Kidney (tissue), 14 donors: ENCODE data around the gene GNA12. TPM values are rescaled to one million over a fixed set of nuclear protein-coding genes. Genes with fewer than 3 reads are reported as not detected.

Experiments
- DNase-seq, 5 donors: peaks; one replicate each; pipeline ENCODE4 v3.0.0-alpha.2; 2013 to 2020
- FAIRE-seq: peaks from 2 replicates; lab custom pipeline; 2012; peaks lifted over from hg19 to GRCh38; lab: Jason Lieb, UNC
- H3K27ac ChIP-seq, 2 donors: one replicate each; pipeline ENCODE4 v1.7.0; 2013; ENCODE audit warnings: low read depth in 2 of 2, low read length in 2 of 2, inconsistent platforms in 1 of 2
- H3K27me3 ChIP-seq: one replicate; pipeline ENCODE4 v1.7.1; 2013; ENCODE audit warnings: low read length, inconsistent platforms; ENCODE audit not compliant: control insufficient read depth, insufficient read depth
- H3K36me3 ChIP-seq, 3 donors: one replicate each; pipeline versions ENCODE4 v1.7.0 to v1.7.1; 2013; ENCODE audit warnings: low read length in 3 of 3, control low read depth in 1 of 3, inconsistent platforms in 1 of 3; ENCODE audit not compliant: insufficient read depth in 3 of 3, control insufficient read depth in 2 of 3
- H3K4me1 ChIP-seq, 3 donors: one replicate each; pipeline versions ENCODE4 v1.7.0 to v1.7.1; 2013; ENCODE audit warnings: low read length in 3 of 3, inconsistent platforms in 1 of 3, low read depth in 1 of 3; ENCODE audit not compliant: control insufficient read depth in 2 of 3, insufficient read depth in 2 of 3
- H3K4me3 ChIP-seq, 3 donors: one replicate each; pipeline versions ENCODE4 v1.7.0 to v1.8.1; 2013; ENCODE audit warnings: low read length in 3 of 3, control low read depth in 1 of 3, inconsistent platforms in 1 of 3
- H3K9ac ChIP-seq, 3 donors: one replicate each; pipeline versions ENCODE4 v1.7.0 to v1.7.1; 2013; ENCODE audit warnings: low read length in 3 of 3, control low read depth in 1 of 3, inconsistent platforms in 1 of 3
- H3K9me3 ChIP-seq, 3 donors: one replicate each; pipeline versions ENCODE4 v1.7.0 to v1.7.1; 2013; ENCODE audit warnings: low read length in 3 of 3, control low read depth in 1 of 3, inconsistent platforms in 1 of 3; ENCODE audit not compliant: control insufficient read depth in 2 of 3, insufficient read depth in 1 of 3
- CTCF ChIP-seq: IDR thresholded peaks from 3 replicates; pipeline ENCODE4 v1.5.1; 2012; ENCODE audit warnings: mild to moderate bottlenecking, moderate library complexity, borderline replicate concordance; ENCODE audit not compliant: insufficient read depth; ENCODE audit errors: extremely low read depth
- intact Hi-C: fragments of 100-400 bp; cut with DNase I; formaldehyde crosslinking; loops from one replicate; pipeline ENCODE4 v1.11.1; 2022
- polyA plus RNA-seq: library from polyadenylated mRNA; stranded (reverse); fragments of 350-450 nt; fragmentation: Illumina TruSeq; extraction: RNeasy Lipid Tissue Mini Kit (QIAGEN cat#74804); gene quantifications from one replicate; pipeline ENCODE4 v1.2.3, GENCODE V29; 2014; ENCODE audit warnings: low read depth, low replicate concordance; ENCODE audit not compliant: insufficient read depth
- total RNA-seq: library from RNA; stranded (reverse); fragmentation: NEBNext Ultra II Directional; extraction: Animal tissue kit (Norgen Biotek cat#: 25700); gene quantifications from one replicate; pipeline ENCODE4 v1.2.1, GENCODE V29; 2021
- donor health status: control.
- donor health status: control.
- donor health status: control.
- donor health status: control.
- donor health status: control.
- donor health status: DM: yes; HTN: yes; CAD: no.
- donor health status: Normal renal cell carcinoma (clear cell type).

Gene GNA12
- total and polyA plus RNA-seq, 2 donors from 2014 or later, result 16.5 to 41.1 TPM

DNA sequence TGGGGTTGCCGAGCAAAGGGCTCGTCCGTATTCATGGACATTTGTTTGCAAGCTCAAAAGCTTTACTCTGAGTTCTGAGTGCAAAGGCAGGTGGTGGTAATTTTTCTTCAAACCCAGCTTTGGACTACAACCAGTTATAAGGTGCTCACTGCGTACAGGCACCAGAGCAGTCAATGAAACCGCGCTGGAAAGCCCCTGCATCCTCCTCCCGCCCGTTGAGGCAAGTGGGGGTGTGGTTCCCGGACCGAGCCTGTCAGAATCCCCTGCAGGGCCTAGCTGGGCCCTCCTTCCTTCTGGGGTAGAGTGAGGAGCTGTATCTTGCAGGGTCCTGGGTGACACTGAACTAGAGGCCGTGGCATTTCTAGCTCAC is 133.8 kb downstream of the GNA12 start:
- no peak for TF ChIP-seq CTCF
- intact Hi-C loops, result no loop called here
- Histone ChIP-seq H3K36me3 (no peaks in the 10 kb centered on the region), H3K4me3 (no peak overlapping the region), H3K4me1 (peaks cover 0 to 4% (median 0%) of the 10 kb centered on the region in 3 donors), H3K9ac (no peak overlapping the region), H3K27me3 (no peaks in the 10 kb centered on the region), H3K27ac (no peak overlapping the region), H3K9me3 (peaks cover 0 to 2% (median 0%) of the 10 kb centered on the region in 3 donors)
- DNase-seq (no peak), FAIRE-seq (no peak)

- Histone ChIP-seq H3K9ac (no peak overlapping the region), H3K4me1 (peaks cover 0 to 4% (median 0%) of the 10 kb centered on the region in 3 donors), H3K36me3 (no peaks in the 10 kb centered on the region), H3K4me3 (no peak overlapping the region), H3K9me3 (peaks cover 0 to 2% (median 0%) of the 10 kb centered on the region in 3 donors), H3K27me3 (no peaks in the 10 kb centered on the region), H3K27ac (no peak overlapping the region)
- FAIRE-seq, result no peak
- peak; percentile 81 to 89 (median 84) for DNase-seq
- peak; percentile 74 for TF ChIP-seq CTCF
- intact Hi-C loops, result no loop called here
Measured at GRCh38 chr7:2709553-2710285, 134.4 kb downstream of the GNA12 start.

GRCh38 chr7:2708547-2709310 is 135.4 kb downstream of the GNA12 start:
- Histone ChIP-seq H3K27ac (no peak overlapping the region), H3K27me3 (no peaks in the 10 kb centered on the region), H3K4me3 (no peak overlapping the region), H3K9me3 (peaks cover 0 to 2% (median 0%) of the 10 kb centered on the region in 3 donors), H3K36me3 (no peaks in the 10 kb centered on the region), H3K9ac (no peak overlapping the region), H3K4me1 (peaks cover 0 to 4% (median 0%) of the 10 kb centered on the region in 3 donors)
- intact Hi-C loops, result no loop called here
- FAIRE-seq (no peak), DNase-seq (peak in 1 of 5 donors; percentile 66)
- no peak for TF ChIP-seq CTCF
